ENCODE measurements around the gene DLG3. TPM values are rescaled to one million over a fixed set of nuclear protein-coding genes. Genes with fewer than 3 reads are reported as not detected.

The DLG3 gene
- total RNA-seq, 2 experiments from 2014 or later = 35.1 to 39.0 TPM

GRCh38 chrX:70434914-70435586 is 9.6 kb upstream of the DLG3 start:
- ChIA-PET POLR2A (interaction anchor here (0.5 to 0.8 kb wide), 2 partner anchors 302 to 446 kb away, joined by 3 read pairs; partner anchors contain the start of gene IGBP1), CTCF (interaction anchor here (1.2 to 1.7 kb wide), 3 partner anchors 9 to 145 kb away, joined by 3 to 4 read pairs (median 3); partner anchors contain the start of genes KIF4A and PDZD11)

GRCh38 chrX:70436343-70436742 is 8.3 kb upstream of the DLG3 start:
- ChIA-PET CTCF (interaction anchor here (1.2 to 1.5 kb wide), 2 partner anchors 8 to 147 kb away, joined by 3 read pairs; partner anchors contain the start of genes KIF4A and PDZD11), POLR2A (no interaction called here)

DNA sequence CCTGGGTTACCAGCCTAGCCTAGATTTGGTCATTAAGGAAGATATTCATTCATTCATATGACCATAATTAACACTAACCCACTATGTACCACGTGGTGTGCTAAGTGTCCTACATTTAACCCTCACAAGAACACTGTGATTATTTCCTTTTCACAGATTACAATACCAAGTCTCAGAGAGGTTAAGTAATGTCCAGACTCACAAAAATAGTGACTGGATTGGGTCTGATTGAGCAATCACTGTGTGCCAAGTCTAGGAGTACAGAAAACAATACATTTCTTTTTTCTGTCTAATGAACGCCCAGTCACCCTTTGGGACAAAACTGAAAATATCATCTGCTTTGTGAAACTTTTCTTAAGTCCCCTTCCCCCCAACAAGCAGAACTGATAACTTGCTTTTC is 7.6 kb upstream of the DLG3 start:
- CTCF ChIA-PET = no interaction called here

GRCh38 chrX:70437921-70438665 is 6.5 kb upstream of the DLG3 start:
- CTCF ChIA-PET = no interaction called here

More for the DNA sequence above, 7.6 kb upstream of the DLG3 start:
- POLR2A ChIA-PET = no interaction called here

DNA sequence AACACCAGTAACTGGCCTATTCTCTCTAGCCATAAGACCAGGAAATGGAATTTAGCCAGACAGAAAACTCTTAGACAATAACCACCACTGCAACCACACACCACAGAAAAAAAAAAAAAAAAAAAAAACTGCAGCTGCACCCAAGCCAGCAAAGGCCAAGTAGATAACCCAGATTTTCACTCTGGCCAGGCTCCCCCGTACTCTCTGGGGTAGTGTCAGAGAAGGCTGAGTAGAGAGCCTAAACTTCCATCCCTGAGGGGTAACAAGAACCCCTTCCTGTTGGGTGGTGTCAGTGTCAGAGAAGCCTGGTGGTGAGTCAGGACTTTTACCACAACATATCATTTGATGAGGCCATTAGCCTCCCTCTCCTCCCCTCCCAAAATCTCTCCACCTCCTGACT is 5.6 kb upstream of the DLG3 start:
- ChIA-PET CTCF (no interaction called here), POLR2A (no interaction called here)

More at GRCh38 chrX:70437921-70438665, 6.5 kb upstream of the DLG3 start:
- POLR2A ChIA-PET = no interaction called here

DNA sequence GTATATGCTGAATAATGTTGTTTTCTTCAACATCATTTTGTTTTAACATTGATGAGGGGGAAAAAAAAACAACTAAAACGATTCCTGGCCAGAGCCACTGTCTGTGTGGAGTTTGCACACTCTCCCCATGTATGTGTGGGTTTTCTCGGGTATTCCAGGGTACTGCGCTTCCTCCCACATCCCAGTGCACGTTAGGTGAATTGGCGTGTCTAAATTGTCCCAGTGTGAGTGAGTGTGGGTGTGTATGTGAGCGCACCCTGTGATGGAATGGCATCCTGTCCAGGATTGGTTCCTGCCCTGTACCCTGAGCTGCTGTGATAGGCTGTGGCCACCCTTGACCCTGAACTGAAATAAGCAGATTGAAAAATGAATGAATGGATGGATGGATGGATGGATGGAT is 2.4 kb upstream of the DLG3 start:
- ChIA-PET POLR2A (no interaction called here), CTCF (no interaction called here)

GRCh38 chrX:70444946-70445656 is 466 bp downstream of the DLG3 start:
- CTCF ChIA-PET = no interaction called here
- POLR2A ChIA-PET = interaction anchor here (0.5 kb wide), 1 partner anchor 1075 kb away, joined by 3 read pairs; no protein-coding TSS in a partner anchor

- ChIA-PET CTCF (no interaction called here), POLR2A (no interaction called here)
These were observed 1.3 kb downstream of the DLG3 start for GRCh38 chrX:70445951-70446350.

- CTCF ChIA-PET = no interaction called here
- POLR2A ChIA-PET = no interaction called here
These were observed 2.0 kb downstream of the DLG3 start for GRCh38 chrX:70446380-70447350.

DNA sequence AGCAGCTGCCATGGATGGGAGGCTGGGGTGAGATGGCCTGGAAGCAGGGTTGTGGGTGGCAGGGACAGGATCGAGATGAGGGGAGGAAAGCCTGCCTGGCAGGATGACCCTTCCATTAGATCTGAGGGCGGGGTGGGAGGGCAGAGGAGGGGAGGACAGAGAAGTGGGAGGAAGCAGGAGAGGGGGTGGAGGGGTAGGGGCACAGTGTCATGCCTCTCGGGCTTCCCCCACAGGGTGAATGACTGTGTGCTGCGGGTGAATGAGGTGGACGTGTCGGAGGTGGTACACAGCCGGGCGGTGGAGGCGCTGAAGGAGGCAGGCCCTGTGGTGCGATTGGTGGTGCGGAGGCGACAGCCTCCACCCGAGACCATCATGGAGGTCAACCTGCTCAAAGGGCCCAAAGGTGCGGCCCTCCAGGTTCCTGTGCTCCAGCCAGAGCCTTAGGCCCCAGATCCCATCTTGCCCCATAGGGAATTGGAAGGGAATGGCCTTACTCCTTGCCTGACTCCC is 4.9 kb downstream of the DLG3 start:
- POLR2A ChIA-PET = no interaction called here

GRCh38 chrX:70452143-70452733 is 7.6 kb downstream of the DLG3 start:
- CTCF ChIA-PET = interaction anchor here (0.7 to 1.6 kb wide), 5 partner anchors 8 to 212 kb away, joined by 3 to 7 read pairs (median 4); no protein-coding TSS in a partner anchor
- POLR2A ChIA-PET = interaction anchor here (0.6 to 1.3 kb wide), 2 partner anchors 209 to 318 kb away, joined by 3 to 5 read pairs; no protein-coding TSS in a partner anchor

More for the DNA sequence above, 4.9 kb downstream of the DLG3 start:
- CTCF ChIA-PET = no interaction called here

DNA sequence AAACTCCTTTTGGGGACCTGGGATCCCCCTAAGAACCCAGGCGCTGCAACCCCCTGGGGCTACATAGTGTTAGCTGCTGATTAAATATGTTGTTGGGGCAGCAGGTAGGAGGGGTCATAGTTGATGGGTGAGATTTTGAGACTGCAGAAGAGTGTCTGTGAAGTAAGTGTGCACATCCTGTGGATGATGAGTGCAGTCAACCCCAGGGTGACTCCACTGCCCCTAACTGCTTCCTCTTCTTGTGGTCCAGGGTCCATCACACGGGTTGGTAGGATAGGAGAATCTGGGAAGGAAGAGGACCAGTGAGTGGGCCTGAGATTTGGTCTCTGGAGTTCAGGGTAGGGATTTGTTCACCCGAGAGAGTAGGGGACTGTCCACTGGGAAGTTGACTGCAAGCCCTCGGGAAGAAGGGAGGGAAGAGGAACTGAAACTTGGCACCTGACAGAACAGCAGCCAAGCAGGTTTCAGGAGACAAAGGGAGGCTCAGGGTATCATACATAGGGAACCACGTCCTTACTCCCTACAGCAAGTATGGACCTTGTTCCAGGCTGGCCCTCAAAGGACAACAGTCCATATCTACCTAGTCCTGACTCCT is 8.5 kb downstream of the DLG3 start:
- POLR2A ChIA-PET = no interaction called here

GRCh38 chrX:70454441-70455365 is 10.1 kb downstream of the DLG3 start:
- ChIA-PET POLR2A (interaction anchor here (0.5 to 1.0 kb wide), 3 partner anchors 21 to 380 kb away, joined by 3 to 4 read pairs (median 3); no protein-coding TSS in a partner anchor), CTCF (no interaction called here)

More for the DNA sequence above, 8.5 kb downstream of the DLG3 start:
- CTCF ChIA-PET = interaction anchor here (0.7 to 1.4 kb wide), 2 partner anchors 9 to 17 kb away, joined by 3 to 4 read pairs; no protein-coding TSS in a partner anchor

DNA sequence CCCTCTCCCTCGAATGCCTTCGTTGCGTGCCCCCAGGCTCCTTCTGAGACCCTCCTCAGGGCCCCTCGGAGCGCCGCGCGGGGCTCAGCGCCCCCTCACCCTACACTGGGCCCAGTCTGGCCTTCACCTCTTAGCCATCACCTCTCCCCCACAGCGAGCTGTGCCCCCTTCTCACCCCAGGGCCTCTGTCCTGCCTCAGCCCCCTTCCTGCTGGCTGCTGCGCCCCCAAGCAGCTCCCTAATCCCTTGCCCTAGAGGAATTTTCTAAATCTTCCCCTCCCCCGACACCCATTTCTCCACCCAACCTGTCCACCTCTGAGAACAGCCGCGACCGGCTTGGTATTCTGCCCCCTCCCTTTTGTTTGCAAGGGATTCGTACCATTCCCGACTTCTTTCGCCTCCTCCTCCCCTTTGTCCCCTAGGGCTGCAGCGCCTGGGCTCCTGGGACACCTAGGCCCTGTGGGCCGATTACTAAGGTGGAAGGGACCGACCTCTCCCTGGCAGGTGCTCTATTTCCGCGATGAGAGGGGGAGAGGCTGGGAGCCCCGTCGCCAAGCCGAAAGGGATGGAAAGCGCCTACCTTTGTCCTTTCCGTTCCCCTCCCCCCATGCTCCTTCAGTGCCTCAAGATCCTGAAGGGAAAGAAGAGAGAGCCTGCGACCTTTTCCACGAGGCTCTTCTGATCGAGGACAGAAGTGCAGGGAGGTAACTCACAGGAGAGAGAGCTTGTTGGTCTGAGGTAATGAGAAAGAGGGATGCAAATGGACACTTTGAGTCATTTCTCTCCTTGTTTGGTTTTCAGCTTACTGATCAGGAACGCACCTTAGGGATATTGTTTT is 10.9 kb downstream of the DLG3 start:
- POLR2A ChIA-PET = interaction anchor here (0.6 to 1.0 kb wide), 2 partner anchors 22 to 379 kb away, joined by 3 read pairs; no protein-coding TSS in a partner anchor
- CTCF ChIA-PET = no interaction called here

DNA sequence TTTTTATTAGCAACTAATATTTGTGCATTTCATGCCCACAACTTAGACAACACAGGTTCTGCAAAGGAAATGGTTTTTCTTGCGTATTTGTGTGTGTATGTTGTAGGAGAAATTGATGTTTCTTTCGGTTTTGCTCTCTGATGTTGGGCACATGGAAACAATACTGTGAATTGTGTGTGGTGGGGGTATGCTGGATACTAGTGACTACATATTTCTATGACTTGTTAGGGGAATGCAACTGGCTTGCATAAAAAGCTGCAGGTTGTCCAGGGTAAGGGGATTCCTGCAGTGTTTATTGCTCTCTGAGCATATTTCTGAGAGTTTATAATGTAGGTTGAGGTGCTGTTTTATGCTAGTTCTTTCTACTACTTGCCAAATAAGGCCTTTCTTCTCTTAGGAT is 11.6 kb downstream of the DLG3 start:
- ChIA-PET POLR2A (no interaction called here), CTCF (no interaction called here)

- ChIA-PET POLR2A (no interaction called here), CTCF (no interaction called here)
These were observed 16.4 kb downstream of the DLG3 start for GRCh38 chrX:70461026-70461425.
